Bone marrow (tissue), 2 donors: ENCODE results near the gene EN2.

Experiments used
- DNase-seq, 2 donors: peaks; one replicate each; lab custom pipeline; 2025; lab: John Stamatoyannopoulos, UW

Gene EN2

DNA sequence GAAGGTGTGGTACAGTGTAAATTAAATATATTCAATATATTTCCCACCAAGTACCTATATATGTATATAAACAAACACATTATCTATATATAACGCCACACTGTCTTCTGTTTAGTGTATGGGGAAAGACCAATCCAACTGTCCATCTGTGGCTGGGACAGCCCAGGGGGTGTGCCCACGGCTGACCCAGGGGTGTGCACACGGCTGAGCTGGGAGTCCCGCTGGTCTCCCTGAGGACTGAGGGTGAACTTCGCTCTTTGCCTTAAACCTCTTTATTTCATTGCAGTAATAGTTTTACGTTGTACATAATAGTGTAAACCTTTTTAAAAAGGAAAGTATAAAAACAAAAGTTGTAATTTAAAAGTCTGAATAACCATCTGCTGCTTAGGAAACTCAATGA lies 6.3 kb downstream of the EN2 start:
- no peak for DNase-seq

DNA sequence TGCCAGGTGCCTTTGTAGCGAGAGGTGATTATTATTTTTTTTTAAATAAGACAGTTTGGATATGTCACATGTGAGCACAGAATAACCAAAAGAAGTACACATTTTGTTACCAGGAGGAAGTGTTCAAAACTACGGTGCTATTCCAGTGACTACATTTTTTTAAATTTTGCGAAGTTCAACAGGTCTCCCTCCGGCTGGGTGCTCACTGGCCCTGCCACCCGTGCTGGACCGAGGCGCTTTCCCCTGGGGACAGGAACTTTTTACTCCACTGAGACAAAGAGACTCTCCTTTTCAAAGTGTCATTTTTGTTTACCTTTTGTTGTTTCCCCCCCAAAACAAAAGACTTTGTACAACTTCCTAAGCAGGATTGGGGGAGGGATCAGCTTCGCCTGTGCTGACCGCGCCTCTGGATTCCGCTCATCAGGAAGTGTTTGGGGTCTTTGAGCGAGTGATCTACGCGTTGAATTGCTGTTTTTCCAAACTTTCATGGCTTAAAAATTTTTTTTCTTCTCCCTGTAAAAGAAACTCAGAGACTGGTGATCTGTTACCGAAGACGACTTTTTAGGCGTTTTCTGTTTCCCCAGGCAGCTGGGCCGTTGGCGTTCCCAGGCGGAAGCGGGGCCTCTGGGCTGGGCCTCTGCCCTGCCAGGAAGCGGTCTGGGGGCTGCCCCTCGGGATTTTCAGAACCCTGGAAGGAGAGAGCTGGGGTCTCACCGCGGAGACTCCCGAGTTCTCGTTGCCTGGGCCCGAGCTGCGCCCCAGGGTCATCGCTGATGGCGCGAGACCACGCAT lies 7.2 kb downstream of the EN2 start:
- no peak for DNase-seq

DNA sequence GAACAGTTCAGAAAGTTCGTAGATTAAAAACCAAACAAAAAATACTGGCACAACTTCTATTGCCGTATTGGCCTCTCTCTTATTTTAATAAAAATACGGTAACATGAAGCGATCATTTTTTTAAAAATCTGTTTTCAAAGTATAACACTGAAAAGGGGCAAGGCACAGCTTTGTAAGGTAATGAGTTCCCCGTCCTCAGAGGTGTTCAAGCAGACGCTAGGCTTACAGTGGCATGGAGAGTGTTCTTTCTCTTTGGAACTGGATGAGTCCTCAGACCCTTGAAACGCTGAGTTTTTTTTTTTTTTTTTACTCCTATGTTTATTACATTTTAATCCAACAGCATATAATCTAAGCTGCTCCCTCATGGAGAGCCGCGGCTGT lies 7.8 kb downstream of the EN2 start:
- no peak for DNase-seq

DNA sequence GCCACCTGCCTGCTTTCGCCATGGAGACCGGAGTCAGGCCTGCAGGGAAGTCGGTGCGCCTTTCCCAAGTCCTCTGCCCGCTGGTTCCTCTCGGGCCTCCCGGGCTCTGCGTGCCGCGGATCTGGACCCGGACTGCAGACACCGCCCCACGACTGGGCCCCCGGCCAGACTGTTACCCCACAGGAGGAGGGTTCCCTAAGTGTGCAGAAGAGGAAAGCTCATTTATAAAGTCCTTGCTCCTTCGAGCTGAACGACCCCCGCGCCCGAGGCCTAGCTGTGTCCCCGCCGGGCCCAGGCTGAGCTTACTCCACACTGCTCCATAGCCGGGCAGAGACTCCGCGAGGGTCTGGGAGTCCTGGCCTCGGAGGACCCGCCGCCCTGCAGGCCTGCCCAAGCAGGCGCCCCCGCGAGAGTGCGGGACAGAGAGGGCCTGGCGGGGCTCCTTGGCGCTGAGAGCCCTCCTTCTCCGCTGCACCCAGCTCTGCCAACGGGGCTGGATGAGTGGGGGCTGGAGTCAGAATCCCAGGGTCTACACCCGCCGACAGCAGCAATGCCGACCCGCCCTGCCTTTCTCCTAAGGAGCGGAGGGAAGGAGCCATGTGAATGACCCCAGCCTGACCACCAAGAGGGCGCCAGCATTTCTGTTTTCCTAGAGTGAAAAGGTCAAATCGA lies 8.3 kb downstream of the EN2 start:
- no peak for DNase-seq

DNA sequence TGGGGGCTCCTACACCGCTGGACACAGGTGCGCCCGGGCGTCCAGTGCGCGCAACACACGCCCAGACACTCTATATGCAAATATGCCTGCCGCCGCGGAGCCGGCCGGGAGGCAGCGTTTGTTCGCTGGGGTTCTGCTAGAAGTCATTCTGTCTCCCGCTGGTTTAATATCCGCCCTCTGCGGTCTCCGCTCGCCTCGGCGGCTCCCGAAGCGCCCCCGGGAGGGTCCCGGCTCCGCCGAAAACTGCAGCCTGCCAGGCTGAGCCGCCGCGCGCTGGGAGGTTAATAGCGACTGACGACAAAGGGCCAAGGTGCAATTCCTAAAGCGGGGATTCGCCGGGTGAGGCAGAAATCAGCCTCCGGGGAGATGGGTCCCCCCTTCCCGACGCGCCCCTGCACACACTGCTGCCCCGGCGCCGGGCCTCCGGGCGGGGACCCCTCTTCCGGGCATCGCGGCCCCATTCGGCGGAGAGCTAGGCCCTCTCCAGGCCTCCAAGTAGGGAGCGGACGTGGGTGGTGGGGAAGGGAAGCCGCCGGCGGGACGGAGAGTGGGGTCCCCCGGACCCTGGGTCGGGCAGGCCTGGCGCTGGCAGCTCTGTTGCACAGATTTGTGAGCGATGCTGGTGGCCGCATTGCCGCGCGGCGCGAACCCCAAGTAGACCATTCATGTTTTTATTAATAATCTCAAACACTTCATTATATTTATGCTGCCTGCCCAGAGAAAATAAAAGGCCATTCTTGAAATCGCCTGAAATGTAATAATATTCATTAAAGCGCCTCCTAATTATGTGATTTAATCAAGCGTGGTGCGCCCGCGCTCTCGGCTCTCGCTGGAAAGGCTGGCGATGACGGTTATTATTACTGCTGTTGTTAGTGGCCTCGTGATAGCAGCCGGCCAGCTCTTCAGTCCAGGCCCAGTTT lies 9.1 kb downstream of the EN2 start:
- no peak for DNase-seq

DNA sequence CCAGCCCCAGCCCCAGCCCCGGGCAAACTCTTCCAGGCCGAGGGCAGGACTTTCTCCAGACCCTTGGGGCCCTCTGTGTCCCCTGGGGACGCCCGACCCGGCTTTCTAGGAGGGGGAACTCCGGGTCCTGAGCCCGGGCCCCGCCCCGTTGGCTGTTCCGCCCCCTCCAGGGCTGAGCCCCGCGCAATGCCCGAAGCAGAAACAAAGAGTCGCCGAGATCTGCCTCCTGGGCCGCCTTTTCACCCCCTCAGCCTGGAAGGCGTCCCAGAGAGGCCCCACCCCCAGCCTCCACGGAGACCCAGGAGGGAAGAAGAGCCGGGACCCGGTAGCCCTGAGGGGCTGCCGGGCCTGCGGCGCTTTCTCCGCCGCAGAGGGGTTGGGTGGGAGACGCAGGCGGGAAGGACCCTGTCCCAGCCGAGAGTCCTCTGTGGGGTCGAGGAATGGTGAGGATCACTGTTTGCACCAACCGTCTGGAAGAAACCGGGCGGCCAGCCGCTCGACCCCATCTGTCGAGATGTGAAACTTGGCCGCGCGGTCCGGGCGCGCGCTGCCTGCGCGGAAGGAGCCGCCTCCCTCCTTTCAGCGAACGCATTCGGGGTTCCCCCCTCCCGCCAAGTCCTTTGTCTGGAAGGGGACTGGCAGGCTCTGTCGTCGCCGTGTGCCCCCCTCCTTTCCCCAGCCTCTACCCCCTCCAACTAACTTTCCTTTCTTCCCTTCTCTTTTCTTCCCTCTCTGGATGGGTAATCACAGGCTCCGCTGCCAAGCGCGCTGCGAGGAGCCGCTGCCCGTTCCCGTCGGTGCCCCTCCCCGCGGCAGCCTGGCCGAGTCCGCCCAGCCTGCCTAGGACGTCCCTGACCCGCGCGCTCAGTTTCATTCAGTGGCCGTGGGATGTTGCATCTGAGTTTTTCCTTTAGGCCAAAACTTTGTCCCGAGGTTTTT lies 10.2 kb downstream of the EN2 start:
- no peak for DNase-seq

DNA sequence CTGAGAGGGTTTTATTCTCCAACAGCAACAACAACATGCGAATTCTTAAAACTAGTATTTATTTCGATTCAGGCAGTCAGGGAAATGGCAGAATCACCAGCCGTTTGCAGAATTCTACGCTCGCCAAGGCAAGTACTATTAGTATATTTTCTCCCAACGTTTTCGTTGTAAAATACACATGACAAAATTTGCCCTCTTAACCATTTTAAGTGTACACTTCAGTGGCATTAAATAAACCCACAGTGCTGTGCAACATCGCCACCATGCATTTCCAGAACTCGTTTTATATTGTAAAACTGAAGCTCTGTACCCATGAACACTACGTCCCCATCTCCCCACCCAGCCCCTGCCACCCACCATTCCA lies 10.8 kb downstream of the EN2 start:
- no peak for DNase-seq

DNA sequence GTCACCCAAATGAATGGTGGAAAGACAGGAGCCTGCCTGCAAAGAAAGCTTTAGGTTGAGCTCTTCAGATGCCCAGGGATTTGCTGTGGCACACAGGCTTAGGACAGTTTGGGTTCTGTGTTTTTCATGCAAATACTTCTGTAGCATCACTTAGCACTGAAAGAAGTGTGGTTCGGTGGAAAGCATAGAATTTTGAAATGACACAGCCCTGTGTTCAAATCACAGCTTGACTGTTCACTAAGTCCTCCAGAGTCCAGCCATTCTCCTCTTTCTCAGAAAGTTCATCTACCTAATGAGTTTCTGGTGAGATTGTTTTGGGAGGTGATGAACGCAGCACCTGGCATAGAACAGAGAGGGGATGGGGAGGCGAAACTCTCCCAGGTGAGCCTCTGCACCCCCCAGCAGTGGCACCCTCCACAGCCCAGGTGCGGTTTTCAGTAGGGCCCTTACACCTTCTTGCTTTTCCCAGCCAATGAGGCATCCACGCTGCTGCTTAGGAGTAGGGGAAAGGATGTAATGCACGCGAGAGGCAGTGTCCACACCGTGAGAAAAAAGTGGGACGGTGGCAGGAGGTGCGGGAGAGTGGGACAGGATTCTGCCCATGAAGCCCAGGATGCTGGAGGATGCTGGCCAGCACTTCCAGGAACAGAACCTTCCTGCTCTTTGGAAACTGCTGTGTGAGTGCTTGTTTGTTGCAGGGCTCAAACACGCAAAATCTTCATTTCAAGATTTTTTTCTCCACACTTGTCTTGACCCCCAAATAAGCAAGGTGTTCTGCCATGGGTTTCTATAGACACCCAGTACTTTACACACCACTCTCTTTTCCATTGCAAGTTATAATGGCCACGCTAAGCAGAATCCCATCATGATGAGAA lies 11.6 kb downstream of the EN2 start:
- no peak for DNase-seq

DNA sequence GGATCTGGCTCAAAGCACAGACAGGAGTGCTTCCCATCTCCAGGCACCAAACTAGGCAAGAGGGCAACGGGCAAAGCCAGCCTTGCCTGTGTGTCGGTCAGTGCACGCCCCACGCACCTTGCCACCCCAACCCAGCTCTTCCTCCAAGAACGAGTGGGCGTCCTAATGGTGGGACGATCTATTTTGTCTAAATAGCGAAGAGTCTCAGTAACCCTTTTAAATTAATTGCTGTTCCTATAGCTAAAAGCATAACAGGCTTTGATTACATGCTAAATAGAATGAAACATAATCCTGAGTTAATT lies 12.2 kb downstream of the EN2 start:
- no peak for DNase-seq

DNA sequence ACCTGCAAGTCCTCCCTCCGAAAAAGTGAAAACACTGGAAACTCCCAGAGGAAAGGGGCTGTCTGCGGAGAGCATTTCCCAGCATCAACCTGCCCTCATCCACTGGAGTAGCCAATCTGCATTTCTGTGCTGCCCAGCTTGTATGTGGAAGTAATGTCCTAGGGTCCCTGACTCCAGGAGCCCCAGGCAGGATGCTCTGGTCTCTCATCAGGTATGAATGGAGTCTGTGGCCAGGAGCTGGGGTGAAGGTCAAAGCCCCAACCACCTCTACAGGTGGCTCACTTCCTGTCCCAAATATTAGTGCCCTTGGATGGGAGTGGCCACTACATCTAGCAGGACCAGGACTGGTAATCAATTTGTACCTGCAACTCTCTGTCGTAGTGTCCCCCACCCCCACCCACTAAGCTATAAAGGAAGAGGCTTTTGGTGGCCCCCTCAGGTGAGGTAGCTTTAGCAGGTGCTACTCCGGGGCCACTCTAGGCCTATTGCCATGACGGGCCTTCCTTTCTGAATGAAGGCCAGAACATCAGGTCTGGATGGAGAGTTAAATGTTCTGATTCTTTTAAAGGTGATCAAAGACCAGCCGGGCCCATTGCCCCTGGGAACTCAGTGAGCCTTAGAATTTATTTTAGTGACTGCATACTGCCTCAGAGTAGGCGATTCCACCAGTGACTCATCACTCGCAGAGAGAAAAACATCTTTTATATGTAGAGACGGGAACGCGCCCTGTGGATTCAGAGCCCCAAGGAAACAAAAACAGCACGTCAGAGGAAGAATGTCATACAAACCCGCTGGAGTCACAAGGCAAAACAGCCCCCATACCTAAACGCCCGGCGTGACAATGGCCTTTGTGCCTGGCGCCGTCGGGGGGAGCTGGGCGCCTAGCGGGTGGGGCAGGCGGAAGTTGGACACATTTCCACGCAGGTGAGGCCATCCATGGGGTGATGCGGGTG lies 13.0 kb downstream of the EN2 start:
- no peak for DNase-seq

DNA sequence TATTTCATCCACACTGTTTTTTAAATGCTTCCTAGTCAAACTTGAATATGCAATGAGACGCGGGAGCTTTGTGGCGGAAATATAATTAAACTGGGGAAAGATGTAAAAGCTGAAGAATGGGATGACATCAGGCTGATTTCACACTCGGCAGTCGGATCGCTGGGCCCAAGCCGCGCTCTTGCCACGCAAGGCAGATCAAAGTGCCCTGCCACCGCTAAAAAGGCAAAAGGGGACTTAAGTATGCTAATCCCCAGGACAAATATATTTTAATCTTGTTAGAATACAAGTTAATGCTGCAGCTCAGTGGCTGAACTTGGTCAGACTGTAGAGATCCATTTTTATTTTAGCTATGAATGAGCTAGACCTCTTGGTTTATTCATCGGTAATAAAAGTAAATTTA lies 13.8 kb downstream of the EN2 start:
- no peak for DNase-seq

DNA sequence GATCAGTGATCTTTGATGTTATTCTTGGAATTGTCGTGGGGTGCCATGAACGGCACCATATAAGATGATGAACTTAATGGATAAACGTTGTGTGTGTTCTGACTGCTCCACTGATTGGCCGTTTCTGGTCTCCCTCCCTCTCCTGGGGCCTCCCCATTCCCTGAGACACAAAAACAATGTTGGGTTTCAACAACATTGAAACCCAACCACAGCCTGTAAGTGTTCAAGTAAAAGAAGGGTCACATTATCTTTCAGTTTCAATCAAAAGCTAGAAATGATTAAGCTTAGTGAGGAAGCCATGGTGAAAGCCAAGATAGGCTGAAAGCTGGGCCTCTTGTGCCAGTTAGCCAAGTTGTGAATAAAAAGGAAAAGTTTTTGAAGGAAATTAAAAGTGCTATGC lies 19.5 kb downstream of the EN2 start:
- DNase-seq = no peak

DNA sequence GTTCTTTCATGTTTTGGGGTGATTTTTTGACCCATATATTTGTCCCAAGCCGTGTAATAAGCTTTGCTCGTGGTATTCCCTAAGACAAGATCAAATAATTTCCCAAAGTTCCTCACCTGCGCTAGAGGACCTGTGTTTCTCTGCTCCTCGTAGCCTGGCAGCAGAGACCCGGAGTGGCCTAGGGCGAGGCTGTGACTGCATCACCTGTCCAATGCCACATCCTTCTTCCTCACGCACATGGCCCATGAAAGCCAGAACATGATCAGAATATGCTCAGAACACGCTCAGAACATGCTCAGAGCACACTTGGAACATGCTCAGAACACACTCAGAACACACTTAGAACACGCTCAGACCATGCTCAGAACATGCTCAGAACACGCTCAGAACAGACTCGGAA lies 23.8 kb downstream of the EN2 start:
- no peak for DNase-seq

DNA sequence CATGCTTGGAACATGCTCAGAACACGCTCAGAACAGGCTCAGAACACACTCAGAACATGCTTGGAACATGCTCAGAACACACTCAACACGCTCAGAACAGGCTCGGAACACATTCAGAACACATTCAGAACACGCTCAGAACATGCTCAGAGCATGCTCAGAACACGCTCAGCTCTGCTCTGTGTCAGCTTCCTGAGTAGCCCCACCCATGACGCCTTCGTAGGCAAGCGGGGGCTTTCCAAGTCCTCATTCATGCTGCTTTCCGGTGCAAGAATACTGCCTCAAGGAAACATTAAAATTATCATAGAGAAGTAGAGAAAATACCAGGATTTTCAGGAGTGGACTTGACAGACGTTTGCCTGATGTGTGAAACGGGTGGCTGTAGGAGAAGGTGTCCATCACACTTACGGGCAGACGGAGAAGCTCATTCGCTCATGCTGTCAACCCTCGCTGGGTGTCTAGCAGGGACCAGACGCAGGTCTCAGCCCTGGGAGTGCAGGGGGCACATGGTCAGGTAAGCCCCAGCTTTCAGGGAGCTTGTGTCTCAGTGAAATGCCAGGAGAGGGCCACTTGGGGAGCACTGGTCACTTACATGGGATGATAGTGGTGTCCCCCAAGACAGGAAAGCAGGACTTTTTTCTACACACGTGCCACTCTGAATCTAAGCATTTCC lies 24.7 kb downstream of the EN2 start:
- DNase-seq = no peak

DNA sequence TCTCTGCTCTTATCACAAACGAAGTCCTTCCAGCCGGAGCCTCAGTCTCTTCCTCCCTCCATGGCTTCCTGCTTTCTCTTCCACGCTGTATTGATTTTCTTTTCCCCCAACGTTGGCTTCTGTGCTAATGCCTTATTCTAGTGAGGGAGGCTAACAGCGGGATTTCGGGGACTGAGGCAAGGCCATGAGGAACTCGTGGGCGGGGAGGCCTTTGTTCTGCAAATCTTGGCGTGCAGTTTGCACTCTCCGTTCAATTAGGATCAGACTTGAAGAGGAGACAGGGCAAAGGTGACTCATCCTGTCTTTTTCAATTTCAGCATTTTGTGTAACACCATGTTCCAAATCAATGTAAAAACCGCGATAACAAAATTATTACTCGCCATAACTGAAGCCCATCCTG lies 25.3 kb downstream of the EN2 start:
- no peak for DNase-seq

DNA sequence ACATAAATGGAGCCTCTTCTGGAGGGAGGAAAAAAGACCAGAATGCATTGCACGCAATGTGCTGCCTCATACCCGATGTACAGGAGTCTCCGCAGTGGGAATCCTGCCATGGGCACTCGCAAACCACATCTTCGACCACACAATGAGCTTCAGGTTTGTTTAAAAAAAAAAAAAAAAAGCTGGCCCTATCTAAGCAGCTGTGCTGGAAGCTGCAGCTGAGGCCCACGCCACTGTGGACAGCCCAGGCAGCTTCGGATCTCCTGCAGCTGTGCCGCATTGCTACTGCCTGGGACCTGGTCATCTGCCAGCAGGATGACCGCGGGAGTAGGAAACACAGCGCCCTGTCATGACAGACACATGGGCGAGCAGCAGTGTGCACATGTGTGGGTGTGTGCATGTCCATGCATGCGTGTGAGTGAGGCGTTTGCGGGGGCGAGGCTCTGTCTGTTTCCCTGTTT lies 26.0 kb downstream of the EN2 start:
- DNase-seq = no peak

DNA sequence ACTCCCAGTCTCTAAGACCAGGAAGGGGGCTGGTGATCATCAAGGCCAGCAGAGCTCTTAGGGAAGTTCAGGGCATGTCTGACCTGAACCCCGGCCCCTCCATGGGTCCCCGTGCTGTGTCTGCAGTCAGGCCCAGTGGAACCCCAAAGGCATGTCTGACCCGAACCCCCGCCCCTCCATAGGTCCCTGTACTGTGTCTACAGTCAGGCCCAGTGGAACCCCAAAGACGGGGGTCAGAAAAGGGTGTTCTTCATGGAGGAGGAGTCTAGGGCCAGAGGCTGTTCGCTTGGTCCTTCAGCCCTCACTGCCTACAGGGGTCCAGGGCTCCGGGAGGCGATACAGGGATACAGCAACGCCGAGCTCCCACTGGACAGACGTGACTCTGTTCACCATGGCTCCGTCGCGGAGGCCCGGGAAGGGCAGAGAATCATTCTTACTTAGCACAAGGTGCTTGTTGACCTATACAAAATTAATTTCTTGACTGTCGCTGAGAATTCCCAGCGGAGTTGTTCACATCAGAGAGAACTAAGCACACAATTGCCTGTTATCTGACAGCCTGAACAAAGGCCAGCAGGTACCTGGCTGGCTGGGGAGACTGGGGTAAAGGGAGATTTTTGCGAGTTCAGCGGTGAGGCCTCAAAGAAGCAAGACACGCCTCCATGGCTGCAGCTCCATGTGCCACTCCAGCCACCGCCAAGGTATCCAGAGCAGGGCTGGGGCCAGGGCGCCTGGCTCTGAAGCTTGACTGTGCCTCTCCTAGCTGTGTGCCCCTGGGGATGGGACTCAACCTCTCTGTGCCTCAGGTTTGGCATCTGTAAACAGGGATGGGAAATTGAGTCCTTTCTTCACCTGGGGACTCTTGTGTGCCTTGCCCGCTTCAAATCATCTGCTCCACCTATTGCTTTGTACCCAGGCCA lies 26.8 kb downstream of the EN2 start:
- DNase-seq = no peak
